ENCODE measurements around the gene FAM227B.
"Not testable (repeated sequence)": the region's sequence is repeated elsewhere in the genome, so short reads cannot be mapped to it uniquely, and the experiment has no call there.

The FAM227B gene

GRCh38 chr15:49473031-49473430 lies 147.6 kb downstream of the FAM227B start:
- Histone ChIP-seq H3K9me3 (no peaks in the 10 kb centered on the region), H3K36me3 (no peaks in the 10 kb centered on the region), H3K9ac (no peak overlapping the region), H3K4me3 (no peak overlapping the region), H3K4me1 (no peaks in the 10 kb centered on the region), H4K20me1 (no peaks in the 10 kb centered on the region), H3K27ac (no peak overlapping the region), H3K27me3 (no peaks in the 10 kb centered on the region), H3K4me2 (no peak overlapping the region)
- no peak for TF ChIP-seq Cebpa-rat (IDR thresholded peaks at IDR 0.05)

DNA sequence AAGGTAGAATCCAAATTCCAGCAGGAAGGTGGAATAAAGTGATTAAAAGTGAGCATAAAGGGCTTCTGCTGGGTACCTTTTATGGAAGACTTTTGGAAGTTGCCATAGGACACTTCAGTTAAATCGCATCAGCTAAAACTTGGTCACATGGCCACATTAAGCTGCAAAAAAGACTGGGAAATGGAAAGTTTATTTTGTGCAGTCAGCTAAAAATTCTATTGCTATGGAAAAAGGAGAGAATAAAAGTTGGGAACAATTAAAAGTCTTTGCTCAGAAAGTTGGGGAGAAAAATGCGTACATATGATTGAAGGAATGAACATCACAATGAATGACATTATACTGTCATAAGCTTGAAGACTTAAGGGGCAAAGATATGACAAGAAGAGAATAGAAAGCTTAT lies 148.3 kb downstream of the FAM227B start:
- no peaks in the 10 kb centered on the region for H3K4me1 ChIP-seq
- no peak for TF ChIP-seq Cebpa-rat (IDR thresholded peaks at IDR 0.05)
- no peaks in the 10 kb centered on the region for H3K27me3 ChIP-seq
- no peaks in the 10 kb centered on the region for H3K9me3 ChIP-seq
- H3K36me3 ChIP-seq, result no peaks in the 10 kb centered on the region
- no peak overlapping the region for H3K9ac ChIP-seq
- H3K27ac ChIP-seq, result no peak overlapping the region
- H3K4me3 ChIP-seq, result no peak overlapping the region
- no peaks in the 10 kb centered on the region for H4K20me1 ChIP-seq
- H3K4me2 ChIP-seq, result no peak overlapping the region

GRCh38 chr15:49471733-49472132 lies 148.9 kb downstream of the FAM227B start:
- Histone ChIP-seq H3K27me3 (no peaks in the 10 kb centered on the region), H3K9ac (no peak overlapping the region), H3K9me3 (no peaks in the 10 kb centered on the region), H3K27ac (no peak overlapping the region), H4K20me1 (no peaks in the 10 kb centered on the region), H3K36me3 (no peaks in the 10 kb centered on the region), H3K4me3 (no peak overlapping the region), H3K4me2 (no peak overlapping the region), H3K4me1 (no peaks in the 10 kb centered on the region)
- TF ChIP-seq Cebpa-rat (IDR thresholded peaks at IDR 0.05), result no peak

- H3K4me1 ChIP-seq, H3K27me3 ChIP-seq, H4K20me1 ChIP-seq, H3K4me2 ChIP-seq, H3K27ac ChIP-seq, H3K36me3 ChIP-seq, H3K9ac ChIP-seq, H3K4me3 ChIP-seq, H3K9me3 ChIP-seq: not testable (repeated sequence)
Observed at GRCh38 chr15:49471248-49471647, 149.4 kb downstream of the FAM227B start.

DNA sequence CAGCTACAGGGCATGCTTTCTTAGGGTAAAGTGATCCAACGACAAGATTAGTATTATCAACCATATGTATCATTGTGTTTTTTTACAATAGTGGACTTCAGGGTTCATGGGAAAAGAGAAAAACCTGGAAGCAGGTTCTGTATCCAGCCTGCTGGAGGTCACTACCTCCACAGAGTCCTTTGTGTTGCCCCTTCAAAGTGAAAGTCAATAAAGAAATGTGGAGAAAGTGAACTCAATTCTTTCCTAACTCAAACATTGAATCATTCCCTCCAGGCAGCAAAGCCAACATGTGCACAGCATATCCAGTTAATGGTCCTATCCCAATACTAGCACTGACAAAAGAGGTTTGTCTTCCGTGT lies 152.2 kb downstream of the FAM227B start:
- Histone ChIP-seq H4K20me1 (no peaks in the 10 kb centered on the region), H3K36me3 (no peaks in the 10 kb centered on the region), H3K9ac (no peak overlapping the region), H3K4me2 (no peak overlapping the region), H3K27me3 (no peaks in the 10 kb centered on the region), H3K4me1 (no peaks in the 10 kb centered on the region), H3K27ac (no peak overlapping the region), H3K9me3 (no peaks in the 10 kb centered on the region), H3K4me3 (no peak overlapping the region)
- no peak for TF ChIP-seq Cebpa-rat (IDR thresholded peaks at IDR 0.05)

DNA sequence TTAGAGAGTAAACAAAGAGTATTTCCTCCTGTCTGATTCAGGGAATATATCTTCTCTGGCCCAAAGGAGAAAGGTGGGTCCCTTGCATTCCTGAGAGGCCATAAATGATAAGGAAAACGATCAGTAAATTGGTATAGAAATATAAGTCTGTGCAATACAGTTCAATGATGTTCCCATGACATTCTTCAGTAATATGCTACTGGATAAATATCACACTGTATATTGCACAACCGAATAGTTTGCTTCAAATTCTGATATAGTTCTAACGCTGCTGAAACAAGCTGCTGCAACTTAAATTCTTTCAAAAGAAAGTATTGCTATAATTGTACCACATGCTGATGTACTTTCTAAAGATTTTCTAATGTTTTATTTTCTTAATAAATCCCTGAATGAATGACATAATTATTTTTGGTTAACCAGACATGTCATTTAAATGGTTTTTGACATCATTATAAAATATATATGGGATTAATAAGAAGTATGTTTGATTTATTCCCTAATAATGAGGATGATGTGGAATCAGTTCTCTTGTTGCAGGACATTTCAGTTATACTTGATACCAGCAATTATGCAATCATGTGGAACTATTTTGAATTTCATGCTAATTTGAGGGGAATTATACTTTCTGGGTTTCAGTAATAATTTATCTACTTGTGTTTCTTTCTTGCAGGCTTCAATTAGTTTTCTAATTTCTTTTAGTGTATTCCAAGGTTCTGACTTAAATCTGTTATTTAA lies 152.7 kb downstream of the FAM227B start:
- TF ChIP-seq Cebpa-rat (IDR thresholded peaks at IDR 0.05), result no peak
- H3K4me3 ChIP-seq, result no peak overlapping the region
- H3K27me3 ChIP-seq, result no peaks in the 10 kb centered on the region
- H3K27ac ChIP-seq, result no peak overlapping the region
- no peaks in the 10 kb centered on the region for H3K4me1 ChIP-seq
- no peaks in the 10 kb centered on the region for H4K20me1 ChIP-seq
- H3K9me3 ChIP-seq, result no peaks in the 10 kb centered on the region
- H3K36me3 ChIP-seq, result no peaks in the 10 kb centered on the region
- no peak overlapping the region for H3K9ac ChIP-seq
- H3K4me2 ChIP-seq, result no peak overlapping the region

GRCh38 chr15:49466119-49466518 lies 154.5 kb downstream of the FAM227B start:
- H3K4me3 ChIP-seq, result no peak overlapping the region
- H3K27me3 ChIP-seq, result no peaks in the 10 kb centered on the region
- no peaks in the 10 kb centered on the region for H4K20me1 ChIP-seq
- H3K4me1 ChIP-seq, result no peaks in the 10 kb centered on the region
- H3K9me3 ChIP-seq, result no peaks in the 10 kb centered on the region
- H3K27ac ChIP-seq, result no peak overlapping the region
- no peak overlapping the region for H3K9ac ChIP-seq
- H3K36me3 ChIP-seq, result no peaks in the 10 kb centered on the region
- no peak for TF ChIP-seq Cebpa-rat (IDR thresholded peaks at IDR 0.05)
- no peak overlapping the region for H3K4me2 ChIP-seq

DNA sequence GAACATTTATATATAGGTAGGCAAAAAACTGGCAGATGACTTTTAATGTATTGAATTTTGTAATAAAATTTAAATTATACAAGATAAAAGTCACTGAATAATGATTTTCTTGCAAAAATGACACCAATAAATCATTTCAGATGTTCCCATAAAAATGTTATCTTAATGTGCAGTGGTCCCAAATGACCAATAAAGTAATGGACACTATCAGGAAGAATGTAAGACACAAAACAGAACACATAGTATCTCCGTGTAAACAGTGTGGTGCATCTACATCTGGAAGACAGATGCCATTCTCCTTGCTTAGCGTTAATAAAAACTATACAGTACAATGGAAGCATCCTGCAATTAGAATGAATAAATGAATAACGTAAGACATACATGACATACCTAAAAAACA lies 156.1 kb downstream of the FAM227B start:
- no peaks in the 10 kb centered on the region for H3K4me1 ChIP-seq
- H4K20me1 ChIP-seq, result no peaks in the 10 kb centered on the region
- H3K9me3 ChIP-seq, result no peaks in the 10 kb centered on the region
- H3K4me3 ChIP-seq, result no peak overlapping the region
- H3K27ac ChIP-seq, result no peak overlapping the region
- H3K4me2 ChIP-seq, result no peak overlapping the region
- H3K9ac ChIP-seq, result no peak overlapping the region
- no peaks in the 10 kb centered on the region for H3K36me3 ChIP-seq
- TF ChIP-seq Cebpa-rat (IDR thresholded peaks at IDR 0.05), result no peak
- no peaks in the 10 kb centered on the region for H3K27me3 ChIP-seq

GRCh38 chr15:49462232-49462844 lies 158.3 kb downstream of the FAM227B start:
- no peaks in the 10 kb centered on the region for H3K27me3 ChIP-seq
- no peaks in the 10 kb centered on the region for H3K9me3 ChIP-seq
- H3K27ac ChIP-seq, result no peak overlapping the region
- H4K20me1 ChIP-seq, result no peaks in the 10 kb centered on the region
- no peak overlapping the region for H3K4me2 ChIP-seq
- H3K4me1 ChIP-seq, result no peaks in the 10 kb centered on the region
- no peak overlapping the region for H3K9ac ChIP-seq
- no peak for TF ChIP-seq Cebpa-rat (IDR thresholded peaks at IDR 0.05)
- H3K36me3 ChIP-seq, result no peaks in the 10 kb centered on the region
- no peak overlapping the region for H3K4me3 ChIP-seq

DNA sequence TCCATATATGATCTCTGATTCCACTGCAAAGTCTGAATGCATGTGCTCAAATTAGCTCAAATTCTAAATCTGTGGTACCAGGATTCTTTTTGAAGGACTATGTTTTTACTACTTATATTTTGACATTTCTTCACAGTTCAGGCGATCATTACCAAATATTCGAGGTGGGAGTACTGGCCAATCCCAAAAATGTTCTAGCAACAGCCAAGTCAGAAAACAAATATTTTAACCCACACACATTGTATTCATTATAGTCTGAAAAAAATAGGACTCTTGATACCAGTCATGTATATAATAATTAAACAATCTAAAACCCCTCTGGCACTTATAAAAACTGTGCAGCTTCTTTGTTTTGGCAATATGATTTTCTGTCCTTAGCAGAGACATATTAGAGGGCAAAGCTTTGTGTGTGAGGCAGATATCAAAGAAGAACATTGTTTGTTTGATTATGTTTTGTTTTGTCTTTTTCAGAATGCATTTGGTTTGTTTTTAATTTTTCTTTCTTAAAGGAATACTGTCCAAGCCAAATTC lies 160.1 kb downstream of the FAM227B start:
- Histone ChIP-seq H3K4me2 (no peak overlapping the region), H3K27me3 (no peaks in the 10 kb centered on the region), H3K27ac (no peak overlapping the region), H3K9ac (no peak overlapping the region), H3K9me3 (no peaks in the 10 kb centered on the region), H4K20me1 (no peaks in the 10 kb centered on the region), H3K36me3 (no peaks in the 10 kb centered on the region), H3K4me3 (no peak overlapping the region), H3K4me1 (no peaks in the 10 kb centered on the region)
- TF ChIP-seq Cebpa-rat (IDR thresholded peaks at IDR 0.05), result no peak

Measured in BLaER1 (cell line).